NCI-H526 (cell line): Measurements from ENCODE around the gene PDE4B.

ENCODE experiments used
- DNase-seq, 2 experiments: peaks; one replicate each; lab custom pipeline; 2025; lab: John Stamatoyannopoulos, UW

The PDE4B gene

GRCh38 chr1:65792669-65793358 lies at the start of gene PDE4B:
TSS of gene PDE4B (plus strand) at chr1:65792895.
- DNase-seq, result peak; percentile 70 to 93

GRCh38 chr1:65744731-65745130 lies 48.0 kb upstream of the PDE4B start:
- no peak for DNase-seq

GRCh38 chr1:65751961-65752360 lies 40.7 kb upstream of the PDE4B start:
- DNase-seq, result no peak

GRCh38 chr1:65756616-65757015 lies 36.1 kb upstream of the PDE4B start:
- no peak for DNase-seq

DNA sequence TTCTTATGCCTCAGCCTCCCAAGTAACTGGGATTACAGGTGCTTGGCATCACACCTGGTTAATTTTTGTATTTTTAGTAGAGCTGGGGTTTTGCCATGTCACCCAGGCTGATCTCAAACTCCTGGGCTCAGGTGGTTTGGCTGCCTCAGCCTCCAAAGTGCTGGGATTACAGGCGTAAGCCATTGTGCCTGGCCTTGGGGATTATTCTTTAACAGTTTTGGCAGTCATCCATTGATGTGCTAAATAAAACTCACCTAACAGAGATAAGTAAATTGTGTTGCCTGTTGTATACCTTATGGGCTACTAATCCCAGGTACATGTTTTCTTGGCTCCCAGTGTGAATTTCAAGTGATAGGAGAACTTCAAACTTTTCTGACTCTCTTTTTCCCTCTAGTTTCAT lies 35.2 kb upstream of the PDE4B start:
- no peak for DNase-seq

DNA sequence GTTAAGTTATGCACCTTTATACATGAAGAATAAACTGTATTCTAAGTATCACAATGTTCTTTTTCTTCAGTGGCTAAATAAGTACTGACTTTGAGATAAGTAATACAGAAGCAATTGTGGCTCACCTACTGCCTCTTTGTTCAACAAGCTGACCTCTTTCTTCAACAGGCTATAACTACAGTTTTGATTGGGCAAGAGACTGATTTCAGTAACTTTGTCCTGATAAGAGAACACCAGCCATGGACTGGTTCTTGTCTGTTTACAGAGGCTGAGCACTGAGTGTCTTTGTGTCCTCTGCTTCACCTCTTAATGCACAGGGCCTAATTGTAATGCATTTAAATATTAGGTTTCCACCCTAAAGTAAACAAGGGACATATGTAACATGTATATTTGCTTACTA lies 34.6 kb upstream of the PDE4B start:
- no peak for DNase-seq

GRCh38 chr1:65759516-65759915 lies 33.2 kb upstream of the PDE4B start:
- no peak for DNase-seq

- DNase-seq, result no peak
These were observed 30.4 kb upstream of the PDE4B start for GRCh38 chr1:65762081-65762862.

DNA sequence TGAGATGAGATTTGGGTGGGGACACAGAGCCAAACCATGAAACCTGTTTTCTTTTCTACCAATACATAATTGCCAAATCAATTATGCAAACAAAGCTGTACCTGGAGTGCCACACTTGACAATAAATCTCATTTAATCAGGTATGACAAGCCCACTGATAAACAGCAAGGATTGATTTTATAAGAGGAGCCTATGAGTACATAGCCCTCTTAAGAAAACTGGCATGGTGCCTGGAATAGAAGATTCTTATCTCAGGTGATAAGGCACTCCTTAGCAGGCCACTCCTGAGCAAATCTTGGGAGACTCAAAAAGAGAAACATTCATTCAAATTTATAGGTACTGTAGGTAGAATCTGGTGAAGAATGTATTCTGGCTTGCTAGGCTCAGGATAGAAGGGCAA lies 28.6 kb upstream of the PDE4B start:
- no peak for DNase-seq

DNA sequence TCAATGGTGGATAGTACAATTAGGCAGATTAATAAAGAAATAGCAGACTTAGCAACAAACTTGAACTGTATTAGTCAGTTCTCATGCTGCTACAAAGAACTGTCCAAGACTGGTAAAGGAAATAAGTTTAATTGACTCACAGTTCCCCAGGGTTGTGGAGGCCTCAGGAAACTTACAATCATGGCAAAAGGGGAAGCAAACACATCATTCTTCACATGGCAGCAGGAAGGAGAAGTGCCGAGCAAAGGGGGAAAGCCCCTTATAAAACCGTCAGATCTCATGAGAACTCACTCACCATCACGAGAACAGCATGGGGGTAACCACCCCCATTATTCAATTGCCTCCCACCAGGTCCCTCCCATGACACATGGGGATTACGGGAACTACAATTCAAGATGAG lies 27.1 kb upstream of the PDE4B start:
- no peak for DNase-seq

DNA sequence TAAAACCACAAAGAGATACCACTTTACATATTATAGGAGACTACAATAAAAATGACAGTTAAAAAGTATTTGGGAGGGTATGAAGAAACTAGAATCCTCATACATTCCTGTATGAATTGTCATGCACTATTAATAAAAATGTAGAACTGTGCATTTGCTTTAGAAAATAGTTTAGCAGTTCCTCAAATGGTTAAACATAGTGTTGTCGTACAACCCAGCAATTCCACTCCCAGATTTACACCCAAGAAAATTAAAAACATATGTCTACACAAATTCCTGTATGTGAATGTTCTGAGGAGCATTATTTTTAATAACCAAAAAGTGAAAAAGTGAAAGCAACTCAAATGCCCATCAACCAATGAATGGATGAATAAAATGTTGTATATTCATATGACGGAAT lies 23.1 kb upstream of the PDE4B start:
- DNase-seq, result no peak

DNA sequence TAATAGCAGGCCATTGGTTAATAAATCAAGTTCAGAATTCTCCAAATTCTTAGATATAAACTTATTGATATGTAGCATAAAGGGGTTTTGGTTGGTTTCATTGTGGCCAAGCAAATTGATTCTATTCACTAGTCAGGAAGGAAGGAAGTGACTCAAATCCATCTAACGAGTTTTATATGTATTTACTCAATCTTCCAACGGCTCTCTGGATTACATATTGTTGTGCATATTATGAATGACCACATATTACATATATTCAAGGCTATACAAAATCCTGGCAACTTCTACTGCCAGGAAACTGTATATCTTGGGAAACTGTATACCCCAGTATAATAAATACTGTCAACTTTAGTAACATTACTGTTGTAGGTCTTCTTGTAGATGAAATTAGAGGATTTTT lies 20.1 kb upstream of the PDE4B start:
- no peak for DNase-seq

- DNase-seq, result no peak
These were observed 19.1 kb upstream of the PDE4B start for GRCh38 chr1:65773391-65774123.

DNA sequence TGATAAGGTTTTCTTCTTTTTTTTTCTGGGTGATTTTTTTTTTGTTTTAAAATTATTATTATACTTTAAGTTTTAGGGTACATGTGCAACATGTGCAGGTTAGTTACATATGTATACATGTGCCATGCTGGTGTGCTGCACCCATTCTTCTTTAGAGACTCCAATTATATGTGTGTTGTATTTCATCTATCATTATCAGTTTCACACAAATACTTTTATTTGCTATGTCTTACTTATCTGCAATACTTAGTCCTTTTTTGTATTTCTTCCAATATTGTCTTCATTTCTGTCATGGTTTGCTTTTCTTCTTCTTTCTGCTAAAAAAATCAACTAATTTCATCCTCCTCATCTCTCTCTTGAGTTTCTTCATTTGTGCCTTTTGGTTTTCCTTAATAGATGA lies 3.9 kb upstream of the PDE4B start:
- no peak for DNase-seq

GRCh38 chr1:65791396-65791795 lies 1.3 kb upstream of the PDE4B start:
- DNase-seq, result no peak

- peak; percentile 70 to 73 for DNase-seq
These were observed 660 bp upstream of the PDE4B start for GRCh38 chr1:65791801-65792668.

DNA sequence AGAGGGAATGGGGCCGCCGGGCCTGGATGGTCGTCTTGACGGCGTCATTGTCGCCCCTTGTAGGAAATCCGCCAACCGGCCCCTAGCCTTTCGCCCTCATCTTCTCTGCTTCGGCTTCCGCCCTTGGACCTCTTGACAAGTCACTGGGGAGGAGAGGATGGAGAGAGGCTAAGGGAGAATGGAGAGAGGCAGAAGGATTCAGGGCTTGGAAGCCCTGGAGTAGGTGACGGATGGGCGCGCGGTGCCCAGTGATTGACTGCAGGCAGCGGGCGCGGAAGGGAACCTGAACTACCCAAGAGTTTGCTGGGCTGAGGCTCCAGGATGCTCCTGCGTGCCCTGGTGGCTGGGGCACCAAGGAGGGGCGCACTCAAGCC lies 651 bp downstream of the PDE4B start:
- DNase-seq, result peak; percentile 59 to 73

DNA sequence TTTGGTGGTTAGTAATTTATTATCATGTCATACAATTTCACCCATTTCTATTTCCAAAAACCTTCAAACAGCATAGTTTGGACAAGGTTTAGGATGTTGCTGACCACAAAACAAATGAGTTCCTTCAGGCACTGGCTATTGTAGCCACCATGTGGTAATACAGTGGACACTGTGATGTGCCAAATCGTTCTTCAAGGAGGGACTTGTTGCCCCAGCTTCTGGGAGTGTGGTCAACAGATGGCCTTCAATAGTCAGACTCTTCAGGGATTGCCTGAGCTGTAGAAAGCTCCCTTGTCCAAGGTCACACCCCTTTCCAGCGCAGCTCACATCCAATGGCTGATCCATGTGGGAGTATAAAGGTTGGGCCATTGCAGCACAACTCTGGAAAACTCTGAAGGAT lies 2.6 kb downstream of the PDE4B start:
- DNase-seq, result peak in 1 of 2 experiments; percentile 55

DNA sequence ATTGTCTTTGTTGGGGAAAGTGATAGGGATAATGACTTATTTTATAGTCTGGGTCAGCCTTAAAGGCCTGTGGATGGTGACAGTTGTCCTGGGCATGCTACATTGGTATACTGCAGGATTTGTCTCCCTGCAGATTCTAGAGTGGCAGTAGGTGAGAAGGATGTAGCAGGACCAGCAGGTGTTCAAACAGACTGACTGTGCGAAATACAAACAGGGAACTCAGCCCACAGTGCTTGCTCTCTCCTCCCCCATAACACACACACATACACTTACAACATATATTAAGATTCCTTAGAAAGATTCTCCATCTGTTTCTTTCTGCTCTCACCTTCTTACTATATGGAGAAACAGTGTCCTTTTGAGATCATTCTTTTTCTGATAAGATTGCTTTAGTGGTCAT lies 6.9 kb downstream of the PDE4B start:
- DNase-seq, result peak in 1 of 2 experiments; percentile 23

DNA sequence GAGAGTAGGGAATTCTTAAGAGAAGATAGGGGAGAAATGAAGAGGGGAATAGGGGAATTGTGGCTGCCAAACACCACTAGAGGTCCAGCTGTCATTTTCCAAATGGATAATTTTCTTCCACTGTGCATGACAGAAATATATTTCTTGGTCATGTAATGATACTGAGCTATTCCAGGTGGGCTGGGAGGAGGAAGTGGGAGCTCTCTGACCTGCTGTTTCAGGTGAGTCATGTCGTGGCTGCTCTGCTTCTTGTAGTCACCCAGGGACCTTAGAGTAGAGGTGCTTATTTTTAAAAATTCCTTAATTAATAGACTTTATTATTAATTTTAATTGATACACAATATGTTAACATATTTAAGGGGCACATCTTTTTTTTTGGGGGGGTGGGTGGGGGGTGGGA lies 11.9 kb downstream of the PDE4B start:
- no peak for DNase-seq

DNA sequence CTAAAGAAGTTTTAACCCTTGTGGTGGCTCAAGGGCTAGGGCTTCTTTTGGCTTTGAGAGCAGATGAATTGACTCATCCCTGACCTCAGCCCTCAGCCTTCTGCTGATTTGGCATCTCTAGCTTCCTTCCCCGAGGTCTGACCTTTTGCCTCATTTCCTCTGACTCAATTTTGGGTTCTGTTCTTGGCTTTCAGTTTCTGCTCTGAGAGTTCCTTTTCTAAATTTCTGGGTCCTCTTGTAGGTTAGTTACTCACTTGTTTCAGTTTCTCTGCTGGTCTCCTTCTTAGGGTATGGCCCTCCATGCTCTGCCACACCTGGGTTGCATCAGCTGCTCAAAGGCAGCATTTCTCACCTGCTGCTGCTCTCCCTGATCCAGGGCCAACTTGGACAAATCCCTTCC lies 19.4 kb downstream of the PDE4B start:
- DNase-seq, result peak in 1 of 2 experiments; percentile 36

DNA sequence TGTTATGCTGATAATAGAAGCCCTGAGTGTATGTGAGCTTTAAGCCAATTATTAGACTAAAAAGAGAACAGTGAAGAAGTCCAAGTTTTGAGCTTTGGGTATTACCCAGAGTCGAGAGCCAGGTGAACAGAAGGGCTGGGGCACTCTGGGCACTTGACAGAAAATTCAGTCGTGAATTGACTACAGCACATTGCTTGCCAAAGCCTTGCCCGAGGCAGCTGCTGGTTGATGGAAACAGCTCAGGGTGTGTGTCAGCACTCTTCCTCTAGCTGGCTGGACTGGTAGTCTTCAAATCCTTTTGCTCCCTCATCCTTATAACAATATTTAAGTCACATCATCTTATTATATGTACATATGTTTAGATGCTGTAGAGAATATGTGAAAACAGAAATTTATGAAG lies 21.3 kb downstream of the PDE4B start:
- peak; percentile 22 to 73 for DNase-seq
